GM21390 (cell line): ENCODE data around the gene ALAS1.
"Not testable (repeated sequence)": the region's sequence is repeated elsewhere in the genome, so short reads cannot be mapped to it uniquely, and the experiment has no call there.

Experiments
- ATAC-seq: cut with Tn5 transposase; IDR thresholded peaks from one replicate; pipeline ENCODE4 v1.9.1; 2021; ENCODE audit not compliant: unreplicated experiment

Gene ALAS1

GRCh38 chr3:52197842-52198625 is at the start of gene ALAS1:
ALAS1 (plus strand) TSS chr3:52198160; CDS start chr3:52199242, 1,082 bp downstream.
- peak; percentile 73 for ATAC-seq

GRCh38 chr3:52149021-52149420 is 48.9 kb upstream of the ALAS1 start:
- no peak for ATAC-seq

GRCh38 chr3:52149726-52150125 is 48.2 kb upstream of the ALAS1 start:
- no peak for ATAC-seq

GRCh38 chr3:52150357-52150756 is 47.6 kb upstream of the ALAS1 start:
- no peak for ATAC-seq

GRCh38 chr3:52150860-52151259 is 47.1 kb upstream of the ALAS1 start:
- no peak for ATAC-seq

- ATAC-seq = not testable (repeated sequence)
Observed at GRCh38 chr3:52151991-52152390, 46.0 kb upstream of the ALAS1 start.

- ATAC-seq = peak; percentile 10
Observed at GRCh38 chr3:52153389-52154096, 44.4 kb upstream of the ALAS1 start.

GRCh38 chr3:52154135-52155094 is 43.5 kb upstream of the ALAS1 start, which contains the start of gene POC1A:
POC1A (minus strand) TSS chr3:52154423; CDS start chr3:52154372, 51 bp downstream.
- peak; percentile 83 for ATAC-seq

GRCh38 chr3:52155912-52156311 is 42.0 kb upstream of the ALAS1 start:
- ATAC-seq = no peak

- ATAC-seq = no peak
Observed at GRCh38 chr3:52159503-52159902, 38.5 kb upstream of the ALAS1 start.

- ATAC-seq = no peak
Observed at GRCh38 chr3:52162250-52162872, 35.6 kb upstream of the ALAS1 start.

GRCh38 chr3:52167240-52167639 is 30.7 kb upstream of the ALAS1 start:
- ATAC-seq = no peak

- ATAC-seq = not testable (repeated sequence)
Observed at GRCh38 chr3:52170217-52170616, 27.7 kb upstream of the ALAS1 start.

- no peak for ATAC-seq
Observed at GRCh38 chr3:52171514-52172261, 26.3 kb upstream of the ALAS1 start.

GRCh38 chr3:52172262-52172757 is 25.6 kb upstream of the ALAS1 start:
- ATAC-seq = no peak

GRCh38 chr3:52173101-52173500 is 24.9 kb upstream of the ALAS1 start:
- ATAC-seq = no peak

GRCh38 chr3:52174896-52175295 is 23.1 kb upstream of the ALAS1 start:
- ATAC-seq = no peak

- no peak for ATAC-seq
Observed at GRCh38 chr3:52175416-52176179, 22.4 kb upstream of the ALAS1 start.

- ATAC-seq = no peak
Observed at GRCh38 chr3:52176180-52176752, 21.7 kb upstream of the ALAS1 start.
